ENCODE measurements around the gene QRSL1.
"Not testable (repeated sequence)": the region's sequence is repeated elsewhere in the genome, so short reads cannot be mapped to it uniquely, and the experiment has no call there.

The QRSL1 gene

DNA sequence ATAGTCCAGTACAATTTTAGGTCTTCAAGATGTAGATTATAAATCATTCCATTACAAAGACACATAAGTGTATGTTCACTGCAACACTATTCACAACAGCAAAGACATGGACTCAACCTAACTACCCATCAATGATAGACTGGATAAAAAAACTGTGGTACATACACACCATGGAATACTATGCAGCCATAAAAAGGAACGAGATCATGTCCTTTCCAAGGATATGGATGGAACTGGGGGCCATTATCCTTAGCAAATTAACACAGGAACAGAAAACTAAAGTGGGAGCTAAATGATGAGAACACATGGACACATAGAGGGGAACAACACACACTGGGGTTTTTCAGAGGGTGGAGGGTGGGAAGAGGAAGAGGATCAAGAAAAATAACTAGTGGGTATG, 6.3 kb upstream of the QRSL1 start:
- DNase-seq = no peak

DNA sequence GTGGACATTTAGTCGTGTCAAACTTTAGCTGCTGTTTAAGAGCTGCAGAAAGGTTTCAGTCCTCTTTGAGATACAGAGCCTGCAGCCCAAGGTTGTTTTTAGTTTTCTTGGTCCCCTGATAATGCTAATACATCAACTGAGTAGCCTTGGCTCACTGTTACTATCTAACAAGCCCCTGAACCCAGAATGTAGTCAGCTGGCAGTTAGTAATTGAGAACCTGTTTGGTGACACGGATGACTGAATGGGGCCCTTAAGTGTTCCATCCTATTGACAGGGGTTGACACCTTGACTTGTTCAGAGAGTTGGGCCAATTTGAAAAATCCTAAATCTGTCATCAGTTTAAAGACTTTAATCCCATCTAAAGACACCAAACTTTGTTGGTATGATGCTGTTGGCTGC, 2.9 kb upstream of the QRSL1 start:
- no peak for DNase-seq

DNA sequence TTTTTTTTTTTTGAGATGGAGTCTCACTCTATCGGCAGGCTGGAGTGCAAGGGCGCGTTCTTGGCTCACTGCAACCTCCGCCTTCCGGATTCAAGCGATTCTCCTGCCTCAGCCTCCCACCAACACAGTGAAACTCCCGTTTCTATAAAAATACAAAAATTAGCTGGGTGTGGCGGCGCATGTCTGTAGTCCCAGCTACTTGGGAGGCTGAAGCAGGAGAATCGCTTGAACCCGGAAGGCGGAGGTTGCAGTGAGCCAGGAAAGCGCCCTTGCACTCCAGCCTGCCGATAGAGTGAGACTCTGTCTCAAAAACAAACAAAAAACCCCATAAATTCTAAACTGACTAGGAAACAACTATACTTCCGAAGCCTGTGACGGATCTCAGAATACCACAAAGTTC, 1.6 kb upstream of the QRSL1 start:
- DNase-seq = not testable (repeated sequence)

DNA sequence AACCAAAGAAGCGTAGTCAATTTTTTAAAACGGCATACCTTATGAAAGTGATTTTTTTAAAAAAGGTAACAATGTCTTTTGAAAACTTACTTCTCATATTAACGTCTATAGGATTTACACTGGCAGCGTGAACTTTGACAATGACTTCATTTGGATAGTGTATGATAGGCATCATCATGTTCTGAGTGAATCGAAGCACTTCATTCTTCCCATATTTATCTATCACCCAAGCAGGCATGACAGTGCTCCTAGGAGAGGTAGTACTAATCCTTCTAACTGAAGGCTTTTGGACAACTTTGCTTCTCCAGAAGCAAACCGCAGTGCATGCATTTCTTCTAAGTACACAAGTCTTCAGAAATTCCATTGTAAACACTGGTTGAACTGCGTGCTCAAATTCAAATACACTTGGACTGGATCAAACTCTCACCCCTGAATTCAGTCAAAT, 698 bp upstream of the QRSL1 start:
- DNase-seq = no peak

DNA sequence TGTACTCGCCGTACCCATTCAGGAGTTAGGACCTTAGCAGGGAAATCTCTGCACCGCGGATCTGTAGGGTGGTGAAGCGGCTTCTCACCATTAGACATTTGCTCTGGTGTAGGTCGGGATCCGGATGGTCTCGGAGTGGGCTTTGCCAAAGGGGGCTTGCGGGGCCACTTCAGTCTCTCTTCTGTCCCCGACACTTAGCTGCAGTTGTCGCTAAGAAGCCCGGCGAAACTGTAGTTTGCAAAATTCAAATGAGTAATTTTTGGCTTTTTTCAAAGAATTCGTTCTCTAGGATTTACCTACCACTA, 433 bp downstream of the QRSL1 start:
- no peak for DNase-seq

DNA sequence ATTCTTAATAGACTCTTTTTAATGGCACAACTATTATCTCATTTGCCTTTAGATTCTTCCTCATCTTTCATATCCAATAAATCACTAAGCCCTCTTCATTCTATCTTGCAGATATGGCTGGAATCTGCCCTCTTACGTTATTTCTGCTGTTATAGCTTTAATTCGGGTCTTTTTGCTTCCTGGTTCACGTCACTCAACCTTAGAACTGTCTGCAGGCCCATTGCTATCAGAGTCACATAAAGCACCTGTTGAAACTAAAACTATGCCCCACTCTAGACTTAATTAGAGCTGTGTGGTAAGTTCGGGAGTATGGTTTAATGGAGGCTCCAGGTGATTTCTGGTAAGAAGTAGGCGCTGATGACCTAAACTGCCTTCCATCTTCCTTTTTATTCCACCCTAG, 988 bp downstream of the QRSL1 start:
- no peak for DNase-seq

DNA sequence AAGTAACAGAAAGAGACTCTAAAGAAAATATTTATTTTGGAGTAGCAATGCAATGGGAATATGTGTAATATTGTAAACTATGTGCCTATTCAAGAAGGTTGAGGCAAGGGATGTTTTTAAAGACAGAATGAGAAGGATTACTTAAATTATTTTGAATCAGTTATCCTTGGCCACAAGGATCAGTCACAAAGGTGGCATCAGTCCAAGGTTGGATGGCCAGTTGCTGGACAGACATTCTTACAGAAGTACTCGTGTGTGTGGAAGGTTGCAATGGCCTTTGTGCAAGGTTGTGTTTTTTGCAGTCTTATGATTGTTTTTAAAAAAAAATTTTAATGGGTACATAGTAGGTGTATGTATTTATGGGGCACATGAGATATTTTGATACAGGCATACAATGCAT, 2.0 kb downstream of the QRSL1 start:
- DNase-seq = no peak

DNA sequence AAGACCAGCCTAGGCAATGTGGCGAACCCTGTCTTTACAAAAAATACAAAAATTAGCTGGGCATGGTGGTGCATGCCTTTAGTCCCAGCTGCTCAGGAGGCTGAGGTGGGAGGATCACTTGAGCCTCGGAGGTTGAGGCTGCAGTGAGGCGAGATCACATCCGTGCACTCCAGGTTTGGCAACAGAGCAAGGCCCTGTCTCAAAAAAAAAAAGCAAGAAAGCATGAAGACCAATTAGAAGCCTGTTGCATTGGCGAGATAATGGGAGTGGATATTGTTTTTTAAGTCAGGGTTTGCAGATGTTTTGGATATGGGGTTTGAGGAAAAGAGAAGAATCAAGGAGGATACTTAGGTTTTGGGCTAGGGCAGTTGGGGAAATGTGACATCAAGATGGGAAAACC, 5.2 kb downstream of the QRSL1 start:
- DNase-seq = no peak

DNA sequence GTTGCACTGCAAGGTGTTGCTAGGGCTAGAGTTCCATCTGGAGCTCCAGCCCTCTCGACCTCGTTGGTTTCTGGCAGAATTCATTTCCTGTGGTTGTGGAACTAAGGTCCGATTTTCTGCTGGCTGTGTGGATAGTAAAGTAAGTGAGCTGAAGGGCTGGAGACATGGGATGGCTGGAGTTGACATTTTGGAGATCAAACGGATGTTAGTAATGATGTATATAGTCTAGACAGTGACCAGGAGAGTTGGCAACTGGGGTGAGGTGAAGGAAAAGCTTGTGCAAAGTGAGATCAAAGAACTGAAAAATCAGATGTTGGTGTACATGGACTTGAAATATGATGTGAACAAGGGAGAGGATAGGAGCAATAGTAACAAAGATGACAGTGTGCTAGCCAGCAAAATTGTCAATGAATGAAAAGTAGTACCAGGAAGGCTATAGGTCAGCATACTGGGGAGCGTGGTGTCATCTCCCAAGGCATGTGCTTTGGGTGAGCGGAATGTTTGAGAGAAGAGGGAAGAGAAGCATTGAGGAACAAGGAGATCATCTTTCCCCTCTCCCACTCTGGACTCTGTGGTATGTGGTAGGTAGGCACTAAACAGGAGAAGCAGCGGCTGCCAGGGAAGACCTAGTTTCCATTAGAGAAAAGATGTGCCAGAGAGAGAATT, 7.8 kb downstream of the QRSL1 start:
- DNase-seq = no peak

DNA sequence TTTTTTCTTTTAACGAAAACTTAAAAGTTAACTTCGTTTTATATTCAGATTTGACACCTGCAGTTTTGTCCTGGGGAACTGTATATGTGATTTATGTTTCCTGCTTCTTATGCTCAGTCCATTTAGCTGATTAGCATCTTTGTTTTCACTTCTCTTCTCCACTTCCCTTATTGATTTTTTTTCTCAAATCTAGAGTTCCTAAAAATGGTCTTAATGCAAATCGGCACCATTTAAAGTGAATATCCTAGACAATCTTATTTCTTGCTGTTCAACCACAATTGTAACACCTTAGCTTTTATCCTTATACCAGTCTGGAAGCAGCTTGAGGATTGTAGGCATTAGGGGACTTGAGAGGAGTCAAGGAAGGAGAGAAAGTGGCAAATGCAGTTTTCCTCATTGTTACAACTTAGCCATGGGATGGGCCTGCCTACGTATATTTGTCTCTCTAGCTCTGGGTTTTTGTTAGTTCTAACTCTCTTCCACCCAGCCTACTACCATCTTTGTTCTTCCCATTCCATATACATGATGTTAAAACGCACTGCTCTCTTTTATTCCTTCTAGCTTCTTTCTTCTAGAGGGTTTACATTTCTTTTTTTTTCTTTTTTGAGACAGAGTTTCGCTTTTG, 8.5 kb downstream of the QRSL1 start:
- DNase-seq = no peak

DNA sequence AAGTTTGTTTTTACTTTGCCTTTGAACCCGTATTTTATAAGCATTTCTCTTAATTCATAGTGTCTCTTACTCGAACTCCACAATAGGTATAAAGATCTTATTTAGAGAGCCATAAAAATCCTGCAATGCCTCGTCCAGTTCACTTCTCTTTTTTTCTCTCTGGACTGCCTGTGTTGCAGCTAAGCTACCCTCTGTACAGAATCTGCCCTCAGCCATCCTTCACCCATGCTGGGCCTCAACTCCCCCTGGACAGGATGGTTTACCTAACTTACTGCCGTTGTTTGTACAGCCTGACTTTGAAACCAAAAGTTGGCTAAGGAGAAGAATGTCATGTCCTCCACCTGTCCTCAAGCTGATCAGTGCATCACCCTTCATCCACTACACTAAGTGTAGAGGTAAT, 10.4 kb downstream of the QRSL1 start:
- DNase-seq = no peak

DNA sequence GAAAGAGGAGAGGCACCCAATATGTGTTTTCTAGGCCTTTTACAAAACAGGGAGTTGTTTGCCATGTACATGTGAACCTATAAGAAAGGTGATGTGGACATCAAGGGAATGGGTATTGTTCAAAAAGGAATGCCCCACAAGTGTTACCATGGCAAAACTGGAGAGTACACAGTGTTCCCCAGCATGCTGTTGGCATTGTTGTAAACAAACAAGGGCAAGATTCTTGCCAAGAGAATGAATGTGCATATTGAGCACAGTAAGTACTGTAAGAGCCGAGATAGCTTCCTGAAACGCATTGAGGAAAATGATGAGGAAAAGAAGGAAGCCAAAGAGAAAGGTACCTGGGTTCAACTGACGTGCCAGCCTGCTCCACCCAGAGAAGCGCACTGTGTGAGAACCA, 13.1 kb downstream of the QRSL1 start:
- DNase-seq = no peak

DNA sequence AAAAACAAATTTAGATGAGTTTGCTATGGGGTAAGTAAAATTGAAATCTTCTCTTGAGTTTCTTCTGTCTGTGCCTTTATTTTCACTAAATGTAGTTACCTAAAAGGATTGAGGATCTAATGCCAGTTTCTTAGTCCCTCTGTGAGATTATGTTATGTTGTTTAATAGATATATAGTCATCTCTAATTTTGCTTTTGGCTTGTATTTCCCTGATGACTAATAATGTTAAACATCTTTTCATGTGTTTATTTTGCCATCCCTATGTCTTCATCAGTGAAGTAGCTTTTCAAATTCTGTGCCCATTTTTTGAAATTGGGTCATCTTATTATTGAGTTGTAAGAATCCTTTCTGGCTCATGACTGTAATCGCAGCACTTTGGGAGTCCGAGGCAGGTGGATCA, 13.7 kb downstream of the QRSL1 start:
- DNase-seq = no peak

DNA sequence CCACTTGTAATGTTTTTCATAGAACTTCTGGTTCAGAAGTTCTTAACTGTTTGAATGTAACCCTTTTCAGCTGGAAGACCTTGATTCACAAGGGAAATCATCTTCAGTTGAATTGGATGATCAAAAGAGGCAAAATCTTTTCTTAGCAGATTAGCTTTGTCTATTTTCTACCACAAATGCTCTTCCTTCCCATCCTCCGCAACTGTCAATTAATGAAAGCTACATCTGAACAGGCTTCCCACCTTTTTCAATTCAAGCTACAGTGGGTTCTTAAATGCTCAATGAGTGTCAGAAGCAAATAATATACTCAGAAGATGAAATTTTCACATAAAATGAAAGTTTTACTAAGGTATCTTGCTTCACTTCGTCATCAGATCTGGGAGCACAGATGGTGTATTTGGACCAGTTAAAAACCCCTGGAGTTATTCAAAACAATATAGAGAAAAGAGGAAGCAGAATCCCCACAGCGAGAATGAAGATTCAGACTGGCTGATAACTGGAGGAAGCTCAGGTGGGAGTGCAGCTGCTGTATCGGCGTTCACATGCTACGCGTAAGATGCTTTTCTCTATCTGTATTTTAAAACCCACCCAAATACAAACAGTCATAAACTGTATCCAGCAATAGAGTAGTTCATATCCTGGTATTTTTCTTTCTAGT, 19.4 kb downstream of the QRSL1 start:
- DNase-seq = no peak

DNA sequence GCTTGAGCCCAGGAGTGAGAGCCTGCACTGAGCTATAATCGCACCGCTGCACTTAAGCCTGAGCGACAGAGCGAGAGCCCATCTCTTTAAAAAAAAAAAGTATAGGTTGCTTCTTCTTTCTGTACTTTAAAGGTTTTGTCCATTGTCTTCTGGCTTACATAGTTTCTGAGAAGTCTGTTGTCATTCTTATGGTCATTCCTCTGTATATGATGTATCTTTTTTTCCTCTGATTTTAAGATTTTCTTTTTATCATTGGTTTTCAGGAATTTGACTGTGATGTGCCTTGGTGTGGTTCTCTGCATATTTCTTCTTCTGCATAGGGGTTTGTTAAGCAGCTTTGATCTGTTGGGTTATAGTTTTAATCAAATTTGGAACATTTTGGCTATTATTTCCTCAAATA, 29.1 kb downstream of the QRSL1 start:
- DNase-seq = no peak

DNA sequence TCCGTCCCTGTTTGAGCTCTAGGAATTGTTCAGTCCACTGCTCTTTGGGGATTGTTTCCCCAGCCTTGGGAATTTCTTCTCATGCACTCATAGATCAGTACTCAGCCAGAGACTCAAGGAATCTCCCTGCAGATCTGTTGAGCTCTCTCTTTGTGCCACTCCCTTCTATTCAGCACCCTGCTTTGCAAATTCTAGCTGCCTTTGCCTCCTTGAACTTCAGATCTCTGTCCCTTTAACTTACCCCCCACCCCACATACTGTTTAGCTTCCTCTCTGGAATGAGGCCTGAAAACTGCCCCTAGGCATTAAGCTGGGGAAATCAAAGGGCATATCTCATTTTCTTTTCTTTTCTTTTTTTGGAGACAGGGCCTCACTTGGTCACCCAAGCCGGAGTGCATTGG, 30.5 kb downstream of the QRSL1 start:
- no peak for DNase-seq

DNA sequence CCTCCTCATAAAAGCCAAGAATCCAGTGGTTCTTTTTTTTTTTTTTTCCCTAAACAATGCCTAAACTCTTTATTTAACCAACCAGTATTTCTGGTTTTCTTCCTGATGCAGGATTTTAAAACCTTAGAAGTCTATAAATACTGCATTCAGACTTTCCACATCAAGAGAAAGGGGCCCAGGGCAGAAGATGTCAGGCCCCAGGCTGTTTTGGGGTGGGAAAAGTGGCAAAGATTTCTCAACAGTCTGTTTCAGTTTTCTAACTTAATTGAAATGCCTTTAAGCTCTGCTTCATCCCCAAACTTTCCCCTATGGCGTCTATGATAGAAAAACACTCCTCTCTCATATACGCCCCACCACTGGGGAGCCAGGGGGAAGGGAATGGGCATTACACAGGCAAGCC, 33.1 kb downstream of the QRSL1 start:
- DNase-seq = no peak

DNA sequence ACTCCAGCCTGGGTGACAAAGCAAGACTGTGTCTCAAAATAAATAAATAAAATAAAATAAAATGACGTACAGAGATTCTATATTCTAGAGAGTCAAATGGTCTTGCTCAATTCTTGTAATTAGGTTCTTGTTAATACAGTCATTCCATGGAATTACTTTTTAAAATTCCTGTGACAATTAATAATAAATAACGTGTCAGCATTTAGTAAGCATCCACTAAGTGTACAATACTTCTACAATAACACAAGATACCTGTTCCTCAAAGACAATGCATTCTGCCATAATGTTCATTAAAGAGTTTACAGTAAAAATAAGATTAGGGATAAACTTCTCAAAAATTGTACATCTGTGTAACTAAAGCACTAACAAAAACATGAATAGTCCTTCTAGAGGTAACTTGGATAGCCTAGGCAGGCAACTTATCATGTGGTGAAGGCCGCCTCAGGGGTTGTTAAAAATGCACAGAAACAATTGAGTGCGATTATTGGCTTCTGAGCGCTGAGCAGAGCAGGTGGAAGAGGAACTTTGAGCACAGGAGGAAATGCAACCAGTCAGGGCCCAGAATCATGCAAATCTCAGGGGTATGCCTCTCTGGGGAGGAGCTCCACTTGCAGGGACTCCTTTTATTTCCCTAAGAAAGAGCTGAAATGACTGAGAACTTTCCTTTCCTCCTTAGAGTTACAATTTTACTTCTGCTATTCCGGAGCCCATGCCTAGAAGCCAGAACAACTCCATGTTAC, 37.1 kb downstream of the QRSL1 start:
- DNase-seq = no peak

DNA sequence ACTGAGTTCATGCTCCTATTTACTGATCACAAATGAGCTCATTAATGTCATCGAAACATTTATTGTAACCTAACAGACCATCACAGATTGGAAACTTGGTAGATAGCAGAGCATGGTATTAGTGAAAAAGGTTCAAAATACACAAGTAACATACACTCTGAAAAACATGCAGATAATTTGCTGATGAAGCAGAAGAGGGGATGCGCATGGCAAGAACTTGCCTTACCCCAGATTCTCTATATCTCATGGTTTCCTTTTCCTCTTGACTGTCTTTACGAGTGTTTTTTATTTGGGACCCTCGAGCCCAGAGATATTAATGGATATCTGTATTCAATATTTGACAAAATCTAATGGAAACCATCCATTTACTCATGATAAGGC, 37.6 kb downstream of the QRSL1 start:
- DNase-seq = no peak

DNA sequence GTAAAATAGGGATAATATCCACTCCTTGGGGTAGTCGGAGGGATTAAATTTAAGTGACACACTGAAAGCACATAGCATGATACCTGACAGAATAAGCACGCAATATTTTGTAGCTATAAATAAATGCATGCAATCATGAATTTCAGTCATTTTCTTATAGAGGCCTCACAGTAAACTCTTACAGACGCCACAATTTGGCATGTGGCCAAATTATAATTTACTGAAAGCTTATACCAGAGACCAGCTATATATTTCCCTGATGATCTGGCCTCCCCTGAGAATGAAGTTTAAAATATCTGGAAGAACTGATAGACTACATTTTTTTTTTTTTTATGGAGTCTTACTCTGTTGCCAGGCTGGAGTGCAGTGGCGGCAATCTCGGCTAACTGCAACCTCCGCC, 40.9 kb downstream of the QRSL1 start:
- no peak for DNase-seq

DNA sequence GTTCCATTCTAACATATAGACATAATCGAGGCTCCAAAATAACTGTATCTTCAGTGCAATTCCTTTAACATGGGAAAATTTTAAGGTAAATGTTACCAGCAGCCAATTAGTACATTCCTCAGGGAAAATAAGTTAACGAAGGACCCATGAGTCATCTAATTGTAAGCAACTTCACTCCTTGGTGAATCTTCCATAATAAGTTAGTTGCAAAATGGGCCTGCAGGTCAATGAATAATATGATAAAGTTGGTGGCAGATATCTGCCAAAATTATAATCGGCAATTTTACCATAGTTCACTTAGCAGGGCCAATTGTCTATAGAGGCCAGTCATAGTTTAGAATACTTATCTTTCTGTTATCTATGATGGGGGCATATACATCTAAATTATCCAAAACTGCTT, 42.3 kb downstream of the QRSL1 start:
- DNase-seq = no peak

DNA sequence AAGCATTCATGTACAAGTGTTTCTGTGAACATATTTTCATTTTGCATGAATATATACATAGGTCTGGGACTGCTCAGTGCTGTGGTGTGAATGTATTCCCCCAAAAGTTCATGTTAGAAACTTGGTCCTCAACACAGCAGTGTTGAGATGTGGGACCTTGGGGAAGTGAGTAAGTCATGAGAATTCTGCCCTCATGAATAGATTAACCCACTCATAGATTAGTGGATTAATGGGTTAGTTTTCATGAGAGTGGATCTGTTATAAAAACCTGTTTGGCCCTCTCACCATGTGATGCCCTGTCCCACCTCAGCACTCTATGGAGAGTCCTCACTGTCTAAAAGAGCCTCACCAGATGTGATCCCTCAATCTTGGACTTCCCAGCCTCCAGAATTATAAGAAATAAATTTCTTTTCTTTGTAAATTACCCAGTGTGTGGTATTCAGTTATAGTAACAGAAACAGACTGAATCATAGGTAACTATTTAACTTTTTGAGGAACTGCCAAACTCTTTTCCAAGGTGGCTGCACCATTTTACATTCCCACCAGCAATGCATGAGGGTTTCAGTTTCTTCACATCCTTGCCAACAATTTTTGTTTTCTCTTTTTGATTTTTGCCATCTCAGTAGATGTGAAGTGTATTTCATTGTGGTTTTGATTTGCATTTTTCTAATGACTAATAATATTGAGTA, 45.3 kb downstream of the QRSL1 start:
- DNase-seq = no peak

DNA sequence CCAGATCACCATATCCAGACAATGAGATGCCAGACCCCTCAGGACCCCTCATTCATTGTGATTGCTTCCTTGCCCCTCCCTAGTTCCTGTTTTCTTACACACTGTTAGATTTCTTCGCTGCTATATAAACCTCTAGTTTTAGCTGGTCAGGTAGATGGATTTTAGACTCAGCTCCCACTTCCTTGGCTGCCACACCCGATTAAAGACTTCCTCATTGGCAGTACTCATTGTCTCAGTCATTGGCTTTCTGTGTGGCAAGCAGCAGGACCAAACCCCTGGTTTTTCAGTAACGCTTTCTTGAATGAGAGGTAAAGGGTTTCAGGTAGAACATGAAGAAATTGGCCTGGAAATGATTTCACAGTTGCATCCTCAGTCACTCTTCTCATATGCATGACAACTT, 47.9 kb downstream of the QRSL1 start:
- no peak for DNase-seq

DNA sequence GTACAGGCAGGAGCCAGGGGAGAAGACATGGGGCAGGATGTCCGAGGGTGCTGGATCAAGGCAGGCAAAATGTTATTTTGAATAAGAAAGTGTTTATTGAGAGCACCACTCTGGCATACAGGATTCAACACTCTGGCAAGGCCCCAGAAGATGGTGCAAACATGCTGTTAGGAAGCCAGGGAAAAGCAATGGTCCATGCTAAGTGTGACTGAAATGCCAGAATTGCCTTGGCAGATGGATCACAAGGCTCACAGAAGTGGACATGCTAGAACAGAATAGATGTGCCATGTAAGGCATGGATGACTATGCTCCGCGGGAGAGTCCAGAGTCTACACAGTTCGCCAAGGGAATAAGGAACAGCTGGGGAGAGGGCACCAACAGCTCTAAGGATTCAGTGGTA, 54.6 kb downstream of the QRSL1 start:
- DNase-seq = no peak
